IMR-90 (cell line): ENCODE results near the gene EYS. TPM values are rescaled to one million over a fixed set of nuclear protein-coding genes. Genes with fewer than 3 reads are reported as not detected.

Experiments used
- ATAC-seq: fragments of 200-7000 bp; cut with Tn5 transposase; 2 replicates; pipeline ENCODE4 v1.9.1; 2020; ENCODE audit warnings: low read depth, mild to moderate bottlenecking, moderate library complexity
- BruUV-seq: library from RNA; stranded (reverse); fragments of 400-500 nt; replicated peaks from 2 replicates; lab custom pipeline; 2021; lab: Mats Ljungman, UMichigan
- CTCF ChIA-PET: fragments of 300-600 bp; formaldehyde crosslinking; extraction: SDS; loops from one replicate; lab custom pipeline; 2021; ENCODE audit warnings: antibody characterized with exemption; lab: Yijun Ruan, JAX
- POLR2A ChIA-PET: fragments of 300-600 bp; sonication (Branson Sonifier 250); formaldehyde crosslinking; loops from one replicate; lab custom pipeline; 2022; ENCODE audit warnings: antibody characterized with exemption; ENCODE audit not compliant: unreplicated experiment; lab: Charles Lee
- DNase-seq: peaks from one replicate; pipeline ENCODE4 v3.0.0; 2013
- H2AFZ ChIP-seq: replicated peaks from 2 replicates; pipeline ENCODE3; 2013; ENCODE audit warnings: low read length, mild to moderate bottlenecking; ENCODE audit not compliant: poor library complexity
- H2AK5ac ChIP-seq: 2 replicates; pipeline ENCODE4 v1.6.1; 2013; ENCODE audit warnings: low read depth, low read length, inconsistent platforms
- H2AK9ac ChIP-seq: replicated peaks from 2 replicates; pipeline ENCODE3; 2013; ENCODE audit warnings: mild to moderate bottlenecking, low read depth, low read length, moderate library complexity; ENCODE audit not compliant: poor library complexity
- H2BK120ac ChIP-seq: 2 replicates; pipeline ENCODE4 v1.6.1; 2013; ENCODE audit warnings: low read depth, low read length, inconsistent platforms
- H2BK15ac ChIP-seq: 3 replicates; pipeline ENCODE4 v1.6.1; 2013; ENCODE audit warnings: low read depth, low read length, inconsistent platforms
- H2BK20ac ChIP-seq: 2 replicates; pipeline ENCODE4 v1.6.1; 2013; ENCODE audit warnings: low read depth, mild to moderate bottlenecking, inconsistent platforms, low read length, moderate library complexity
- H2BK5ac ChIP-seq: 2 replicates; pipeline ENCODE4 v1.6.1; 2013; ENCODE audit warnings: mild to moderate bottlenecking, low read depth, low read length, inconsistent platforms; ENCODE audit not compliant: poor library complexity, severe bottlenecking
- H3K14ac ChIP-seq: replicated peaks from 2 replicates; pipeline ENCODE4 v1.6.1; 2013; ENCODE audit warnings: low read depth, low read length, inconsistent platforms
- H3K18ac ChIP-seq: 2 replicates; pipeline ENCODE4 v1.6.1; 2013; ENCODE audit warnings: low read depth, low read length, control low read depth
- H3K23ac ChIP-seq: 2 replicates; pipeline ENCODE4 v1.6.1; 2013; ENCODE audit warnings: low read depth, low read length, inconsistent platforms
- H3K27ac ChIP-seq: 2 replicates; pipeline ENCODE4 v1.5.1; 2013; ENCODE audit warnings: mild to moderate bottlenecking, control low read depth, low read length; ENCODE audit not compliant: insufficient read depth
- H3K27me3 ChIP-seq: 2 replicates; pipeline ENCODE4 v1.6.1; 2013; ENCODE audit warnings: low read length; ENCODE audit not compliant: control insufficient read depth, insufficient read depth
- H3K36me3 ChIP-seq: 2 replicates; pipeline ENCODE4 v1.6.1; 2013; ENCODE audit warnings: low read length, mixed read lengths; ENCODE audit not compliant: control insufficient read depth, insufficient read depth
- H3K4ac ChIP-seq: 2 replicates; pipeline ENCODE4 v1.6.1; 2013; ENCODE audit warnings: low read depth, low read length, inconsistent platforms
- H3K4me1 ChIP-seq: 2 replicates; pipeline ENCODE4 v1.6.1; 2013; ENCODE audit warnings: low read length, mixed read lengths; ENCODE audit not compliant: control insufficient read depth, insufficient read depth
- H3K4me2 ChIP-seq: 2 replicates; pipeline ENCODE4 v1.6.1; 2013; ENCODE audit warnings: low read depth, mild to moderate bottlenecking, control low read depth, low read length, moderate library complexity
- H3K4me3 ChIP-seq: 2 replicates; pipeline ENCODE4 v1.5.1; 2013; ENCODE audit warnings: low read depth, mild to moderate bottlenecking, control low read depth, low read length, moderate library complexity; ENCODE audit not compliant: insufficient read depth
- H3K56ac ChIP-seq: 2 replicates; pipeline ENCODE4 v1.6.1; 2013; ENCODE audit warnings: low read length, inconsistent platforms; ENCODE audit not compliant: insufficient read depth; ENCODE audit errors: extremely low read depth
- H3K79me1 ChIP-seq, 2 experiments: 2 replicates each; pipeline ENCODE4 v1.6.1; 2013; ENCODE audit warnings: low read length in 2 of 2, inconsistent platforms in 1 of 2, low read depth in 1 of 2
- H3K9ac ChIP-seq: 2 replicates; pipeline ENCODE4 v1.6.1; 2013; ENCODE audit warnings: low read depth, low read length, control low read depth
- H3K9me1 ChIP-seq: 2 replicates; pipeline ENCODE4 v1.6.1; 2013; ENCODE audit warnings: low read length, inconsistent platforms; ENCODE audit not compliant: insufficient read depth
- H3K9me3 ChIP-seq: 2 replicates; pipeline ENCODE4 v1.6.1; 2013; ENCODE audit warnings: low read length; ENCODE audit not compliant: control insufficient read depth, insufficient read depth
- H4K20me1 ChIP-seq: 2 replicates; pipeline ENCODE4 v1.6.1; 2013; ENCODE audit warnings: low read length, inconsistent platforms; ENCODE audit not compliant: insufficient read depth
- H4K5ac ChIP-seq: 2 replicates; pipeline ENCODE4 v1.6.1; 2013; ENCODE audit warnings: mild to moderate bottlenecking, low read depth, low read length, control low read depth
- H4K8ac ChIP-seq, 2 experiments: 2 replicates each; pipeline ENCODE4 v1.6.1; 2013; ENCODE audit warnings: low read depth in 2 of 2, low read length in 2 of 2, control low read depth in 1 of 2, inconsistent platforms in 1 of 2
- H4K91ac ChIP-seq: 2 replicates; pipeline ENCODE4 v1.6.1; 2013; ENCODE audit warnings: low read depth, low read length, inconsistent platforms; ENCODE audit not compliant: insufficient read depth
- BHLHE40 ChIP-seq: fragments of 150-350 bp; IDR thresholded peaks from 2 replicates; pipeline ENCODE4 v1.6.1; 2016; ENCODE audit warnings: mild to moderate bottlenecking, low read depth, low read length
- CHD1 ChIP-seq: IDR thresholded peaks from 2 replicates; pipeline ENCODE4 v1.6.1; 2012; ENCODE audit warnings: low read depth, low read length, improper control_type of control experiment
- MAFK ChIP-seq: IDR thresholded peaks from 2 replicates; pipeline ENCODE4 v1.6.1; 2012; ENCODE audit warnings: low read depth, low read length, improper control_type of control experiment
- WGBS, 2 experiments: methylation state at CpG; one replicate each; pipeline versions ENCODE4 v1.1.5 to v1.1.7; 2013; ENCODE audit warnings: missing lambda C conversion rate in 2 of 2; ENCODE audit not compliant: insufficient read length in 1 of 2; ENCODE audit errors: extremely low coverage in 2 of 2; 5-methylcytosine and 5-hydroxymethylcytosine counted together
- dilution Hi-C: fragments of 300-500 bp; cut with HindIII; formaldehyde crosslinking; loops from one replicate; pipeline ENCODE4 v1.14.3; 2018; ENCODE audit warnings: low sequenced_read_pairs; ENCODE audit not compliant: unreplicated experiment
- in situ Hi-C: fragments of 300-500 bp; cut with MboI; formaldehyde crosslinking; loops from 3 replicates; pipeline ENCODE4 v1.14.3; 2019; ENCODE audit warnings: low sequenced_read_pairs, inconsistent platforms, mixed read lengths
- intact Hi-C: fragments of 100-400 bp; cut with micrococcal nuclease; formaldehyde crosslinking; loops from 2 replicates; pipeline ENCODE4 v1.10.0; 2022
- polyA plus RNA-seq, 3 experiments: library from polyadenylated mRNA; depleted of rRNA; stranded (reverse); fragments of >200 nt; gene quantifications; 2 replicates each; pipeline ENCODE4 v1.2.3, GENCODE V29; 2012; ENCODE audit warnings: low replicate concordance in 1 of 3
- total RNA-seq: library from RNA; depleted of rRNA; stranded (reverse); fragments of >200 nt; gene quantifications from 2 replicates; pipeline ENCODE4 v1.2.3, GENCODE V29; 2012
- TF ChIP-seq, protein P1 (sequence below): conservative IDR thresholded peaks from 2 replicates; pipeline ENCODE4 v1.5.1; 2012; ENCODE audit warnings: mild to moderate bottlenecking, low read depth, low read length, improper control_type of control experiment

EYS gene
- total and polyA plus RNA-seq, 2 of the 4 experiments (the other 2 are of a cell fraction): under 0.01 TPM; not detected in 1

DNA sequence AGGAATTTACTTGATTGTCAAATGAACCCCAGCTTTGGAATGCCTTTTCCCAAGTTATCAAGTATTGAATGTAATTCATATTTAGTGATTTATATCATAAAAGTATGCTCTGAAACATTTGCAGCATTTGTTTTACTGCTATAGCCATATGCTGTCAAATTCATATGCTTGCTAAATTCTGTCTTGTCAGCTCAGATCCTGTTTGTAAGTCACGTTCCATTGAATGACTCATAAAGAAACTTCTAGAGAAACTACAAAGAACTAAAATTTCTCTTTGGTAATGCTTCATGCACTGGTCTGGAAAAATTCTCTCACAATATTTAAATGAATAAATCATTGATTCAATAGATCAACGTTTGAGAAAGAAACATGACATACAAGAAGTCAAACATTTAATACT, 1625.6 kb downstream of the EYS start:
- TF ChIP-seq MAFK: peak; percentile 56; the same call in 1 of the 2 replicates
- no peak for TF ChIP-seq CHD1
- TF ChIP-seq BHLHE40: peak; percentile 75
- TF ChIP-seq, protein P1, sequence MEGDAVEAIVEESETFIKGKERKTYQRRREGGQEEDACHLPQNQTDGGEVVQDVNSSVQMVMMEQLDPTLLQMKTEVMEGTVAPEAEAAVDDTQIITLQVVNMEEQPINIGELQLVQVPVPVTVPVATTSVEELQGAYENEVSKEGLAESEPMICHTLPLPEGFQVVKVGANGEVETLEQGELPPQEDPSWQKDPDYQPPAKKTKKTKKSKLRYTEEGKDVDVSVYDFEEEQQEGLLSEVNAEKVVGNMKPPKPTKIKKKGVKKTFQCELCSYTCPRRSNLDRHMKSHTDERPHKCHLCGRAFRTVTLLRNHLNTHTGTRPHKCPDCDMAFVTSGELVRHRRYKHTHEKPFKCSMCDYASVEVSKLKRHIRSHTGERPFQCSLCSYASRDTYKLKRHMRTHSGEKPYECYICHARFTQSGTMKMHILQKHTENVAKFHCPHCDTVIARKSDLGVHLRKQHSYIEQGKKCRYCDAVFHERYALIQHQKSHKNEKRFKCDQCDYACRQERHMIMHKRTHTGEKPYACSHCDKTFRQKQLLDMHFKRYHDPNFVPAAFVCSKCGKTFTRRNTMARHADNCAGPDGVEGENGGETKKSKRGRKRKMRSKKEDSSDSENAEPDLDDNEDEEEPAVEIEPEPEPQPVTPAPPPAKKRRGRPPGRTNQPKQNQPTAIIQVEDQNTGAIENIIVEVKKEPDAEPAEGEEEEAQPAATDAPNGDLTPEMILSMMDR: no peak
- Histone ChIP-seq H3K9me1 (no peaks in the 10 kb centered on the region), H2BK5ac (no peak overlapping the region), H3K23ac (no peak overlapping the region), H3K4me2 (peak overlapping the region; percentile 29; the same call in 1 of the 2 replicates), H3K4me3 (no peak overlapping the region), H3K4me1 (no peaks in the 10 kb centered on the region), H3K27ac (no peak overlapping the region), H3K36me3 (no peaks in the 10 kb centered on the region), H4K91ac (no peak overlapping the region), H3K27me3 (no peaks in the 10 kb centered on the region), H4K20me1 (no peaks in the 10 kb centered on the region), H3K9ac (no peak overlapping the region), H3K79me1 (no peaks in the 10 kb centered on the region), H2BK120ac (no peak overlapping the region), H3K14ac (no peak overlapping the region), H2AFZ (no peak overlapping the region), H3K9me3 (no peaks in the 10 kb centered on the region), H3K18ac (no peak overlapping the region), H4K5ac (no peak overlapping the region), H4K8ac (no peak overlapping the region), H2BK15ac (no peak overlapping the region), H2AK9ac (no peak overlapping the region), H2BK20ac (no peak overlapping the region), H3K56ac (no peak overlapping the region), H3K4ac (no peak overlapping the region), H2AK5ac (no peak overlapping the region)
- in situ Hi-C loops (no loop called here), intact Hi-C loops (no loop called here), dilution Hi-C loops (no loop called here)
- ATAC-seq (peak; percentile 73), DNase-seq (peak; percentile 52)
- CTCF ChIA-PET: no interaction called here
- WGBS, 2 experiments: no CpG with 5 or more reads among the region's 2 CpGs
- POLR2A ChIA-PET: no interaction called here
- no TSS peak for BruUV-seq
